Activated effector memory CD4-positive, alpha-beta T cell treated with anti-CD3 and anti-CD28 coated beads, Interleukin-2, amount 50 U/mL, for 16 hours (primary cell): ENCODE data around the gene STEAP2.

Source experiments
- DNase-seq: peaks from one replicate; pipeline ENCODE4 v3.0.0-alpha.2; 2020

Gene STEAP2

GRCh38 chr7:90276033-90276728 is 64.6 kb downstream of the STEAP2 start:
- no peak for DNase-seq
